Skin of body (tissue), 2 donors: ENCODE results near the gene ST7. TPM values are rescaled to one million over a fixed set of nuclear protein-coding genes. Genes with fewer than 3 reads are reported as not detected.
"Not testable (repeated sequence)": the region's sequence is repeated elsewhere in the genome, so short reads cannot be mapped to it uniquely, and the experiment has no call there.

Experiments used
- DNase-seq: peaks from one replicate; lab custom pipeline; 2025; lab: John Stamatoyannopoulos, UW
- total RNA-seq: library from RNA; depleted of rRNA; stranded (reverse); fragments of >200 nt; gene quantifications from one replicate; pipeline ENCODE4 v1.2.3, GENCODE V29; 2014

ST7 gene
- total RNA-seq, 1 donor from 2014 or later, result 19.6 TPM

DNA sequence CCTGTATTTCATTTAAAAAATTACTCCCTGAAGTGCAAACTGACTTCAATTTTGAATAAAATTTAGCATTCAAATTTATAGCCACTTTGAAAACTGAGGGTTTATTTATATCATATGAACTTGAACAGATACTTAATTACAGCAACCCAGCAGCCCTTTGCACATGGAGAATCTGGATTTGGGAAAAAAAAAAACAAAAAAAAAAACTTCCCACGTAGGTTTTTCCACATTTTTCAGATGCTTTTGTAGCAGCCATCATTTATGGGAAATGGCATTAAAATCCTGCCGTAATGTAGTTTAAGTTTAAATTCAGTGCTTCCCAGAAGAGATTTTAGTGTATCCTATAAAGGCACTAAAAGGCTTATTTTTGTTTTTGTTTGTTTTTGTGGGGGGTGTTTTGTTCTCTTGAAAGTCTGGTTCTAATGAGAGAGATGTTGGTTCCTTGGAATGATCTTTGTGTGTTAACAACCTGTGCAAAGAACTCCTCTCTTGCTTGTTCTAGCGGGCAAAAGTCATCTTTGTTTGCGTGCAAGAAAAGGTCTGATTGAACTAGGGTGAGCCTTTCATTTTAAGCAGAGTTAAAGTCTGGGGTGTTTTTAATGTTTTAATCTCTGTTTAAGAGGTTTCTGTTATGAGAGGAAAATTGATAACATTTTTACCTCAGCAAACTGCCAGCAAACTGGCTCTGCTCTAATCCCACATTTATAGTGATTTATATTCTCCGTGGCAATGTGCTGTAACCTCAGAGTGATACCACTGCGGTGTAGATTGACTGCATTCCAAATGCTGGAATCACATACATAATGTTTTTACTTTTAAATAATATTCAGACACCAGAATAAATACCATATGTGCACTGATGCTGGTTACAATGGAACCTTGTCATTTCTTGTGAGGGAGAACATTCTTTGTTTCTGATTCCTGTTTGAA lies 264.1 kb downstream of the ST7 start:
- peak; percentile 38 for DNase-seq

DNA sequence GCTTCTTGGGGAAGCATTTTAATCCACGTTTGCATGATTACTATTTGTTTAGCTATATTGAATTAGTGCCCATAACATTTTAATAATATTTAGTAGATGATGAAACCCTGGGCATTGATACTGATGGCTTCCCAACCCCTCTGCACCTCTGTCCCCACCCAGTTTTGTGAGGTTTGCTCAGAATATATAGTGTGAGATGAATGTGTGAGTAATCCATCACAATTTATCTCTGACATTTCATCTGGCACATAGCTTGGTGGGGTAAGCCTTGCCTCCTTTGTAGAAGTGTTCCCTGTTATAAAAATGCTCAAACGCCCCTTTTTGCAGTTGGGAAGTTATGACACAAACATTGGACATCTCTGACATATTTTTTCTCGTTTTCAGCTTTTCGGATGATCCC lies 265.4 kb downstream of the ST7 start:
- DNase-seq, result peak; percentile 2

DNA sequence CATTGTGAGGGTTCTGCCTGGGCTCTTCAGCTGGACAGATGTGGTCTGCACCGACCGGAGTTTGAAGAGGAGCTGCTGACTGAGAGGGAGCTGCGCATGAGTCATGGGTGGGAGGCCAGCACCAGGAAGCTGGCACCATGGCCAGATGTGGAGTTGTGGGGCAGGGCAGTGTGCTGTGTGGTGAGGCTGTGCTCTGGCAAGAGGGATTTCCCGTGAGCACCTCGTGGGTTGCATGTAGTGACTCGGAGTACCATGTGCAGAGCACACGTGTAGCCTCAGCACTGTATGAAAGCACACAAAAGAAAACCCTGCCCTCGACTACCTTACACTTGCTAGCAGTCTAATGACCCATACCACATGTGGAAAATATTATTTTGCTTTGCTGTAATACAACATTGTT lies 266.2 kb downstream of the ST7 start:
- no peak for DNase-seq

DNA sequence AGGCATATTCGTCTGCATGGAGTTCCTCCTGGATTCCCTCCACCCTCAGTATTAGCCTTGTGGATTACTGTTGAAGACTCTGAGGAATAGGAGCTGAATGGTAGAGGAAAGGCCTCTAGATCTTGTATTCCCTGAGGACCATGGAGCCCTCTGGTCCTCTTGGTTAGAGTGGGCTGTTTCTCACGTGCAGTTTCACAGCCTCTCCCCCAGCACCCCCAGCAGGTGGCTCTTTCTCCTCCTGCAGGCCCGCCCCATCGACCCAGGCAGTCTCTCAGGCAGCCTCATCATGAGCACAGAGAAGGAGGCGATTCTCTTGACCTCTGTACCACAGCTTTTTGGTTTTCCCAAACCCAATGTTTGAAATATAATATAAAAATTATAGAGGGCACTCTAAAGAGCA lies 267.5 kb downstream of the ST7 start:
- DNase-seq, result no peak

DNA sequence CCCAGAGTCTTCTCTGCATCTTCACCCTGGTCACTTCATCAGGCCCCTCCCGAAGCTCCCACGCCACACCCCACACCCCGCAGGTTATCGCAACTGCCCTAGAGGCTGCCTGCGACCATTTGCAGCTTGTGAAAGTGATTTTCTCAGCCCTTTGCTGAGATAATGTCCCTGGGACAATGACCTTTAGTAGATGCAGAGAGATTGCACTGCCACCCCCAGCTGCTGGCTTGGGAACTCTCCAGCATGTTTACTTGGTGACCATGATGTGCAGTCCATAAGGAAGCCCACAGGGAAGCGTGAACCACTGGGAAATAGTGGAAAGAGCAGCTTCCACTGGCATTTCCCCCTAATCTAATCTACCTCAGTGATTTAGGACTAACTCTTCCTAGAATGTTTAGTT lies 272.2 kb downstream of the ST7 start:
- no peak for DNase-seq

DNA sequence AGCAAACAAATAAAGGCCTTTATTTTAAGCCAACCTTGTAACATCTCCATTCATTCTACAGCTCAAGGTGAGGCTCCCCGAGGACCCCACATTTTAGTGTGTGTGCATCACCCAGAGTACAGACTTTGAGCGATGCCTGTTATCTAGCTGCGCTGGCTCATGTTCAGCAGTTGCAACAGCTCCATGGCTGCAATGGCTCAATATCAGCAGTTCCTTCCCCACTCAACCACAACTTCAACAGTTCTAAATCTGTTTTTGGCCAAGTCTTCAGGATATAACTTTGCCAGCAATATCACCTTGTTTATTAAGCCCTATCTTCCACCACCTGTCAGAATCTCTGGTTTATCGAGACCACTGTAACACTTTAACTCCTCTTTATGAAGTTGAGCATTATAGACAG lies 273.8 kb downstream of the ST7 start:
- DNase-seq, result no peak

DNA sequence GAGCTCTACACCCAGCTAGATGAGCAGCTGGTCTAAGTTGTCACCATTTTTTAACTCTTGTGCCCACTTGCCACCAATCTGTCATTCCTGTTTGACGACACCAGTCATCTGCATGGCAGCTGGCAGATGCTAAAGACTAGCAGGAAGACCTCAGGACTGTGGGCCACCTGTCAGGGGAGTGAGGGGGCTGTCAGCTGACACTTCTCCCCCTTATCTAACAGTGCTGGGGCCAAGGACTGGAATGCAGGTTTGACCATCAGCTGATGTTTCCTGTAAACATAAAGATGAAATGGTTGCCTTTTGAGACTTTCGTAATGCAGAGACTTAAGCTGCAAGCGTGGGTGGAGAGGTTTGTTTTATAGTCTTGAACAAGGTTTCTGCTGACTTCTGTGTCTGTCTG lies 276.0 kb downstream of the ST7 start:
- DNase-seq, result no peak

DNA sequence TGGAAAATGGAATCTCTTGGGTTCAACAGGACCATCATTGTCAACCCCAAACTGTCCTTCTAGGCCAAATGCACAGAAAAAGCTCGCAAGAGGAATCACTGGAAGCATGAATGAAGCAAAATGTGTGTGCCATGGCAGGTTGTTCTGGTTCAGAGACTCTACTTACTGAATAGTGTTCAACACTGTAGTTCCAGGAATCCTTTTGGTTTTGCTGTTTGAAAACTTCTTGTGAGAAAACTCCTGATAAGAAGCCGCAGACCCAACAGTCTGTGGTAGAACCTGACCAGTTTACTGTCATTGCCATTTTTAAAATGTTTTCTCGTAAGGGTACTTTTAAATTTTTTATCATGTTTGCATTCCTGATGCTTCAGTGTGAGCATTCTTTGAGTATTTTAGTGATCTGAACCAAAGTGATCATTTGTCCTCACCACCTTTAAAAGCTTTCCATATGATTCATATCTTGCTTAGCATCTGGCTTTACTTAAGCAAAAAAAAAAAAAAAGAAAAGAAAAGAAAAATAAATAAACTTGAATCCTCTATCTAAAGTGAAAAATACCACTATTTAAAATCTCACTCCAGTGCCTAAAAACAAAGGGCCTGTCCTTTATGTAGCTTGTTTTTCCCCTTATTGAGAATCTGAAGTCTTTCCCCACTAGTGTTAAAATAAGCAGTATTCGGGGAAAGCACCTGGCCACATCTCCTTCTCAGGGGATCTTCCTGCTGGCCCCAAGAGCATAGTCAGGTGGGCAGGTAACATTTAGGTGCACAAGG lies 277.2 kb downstream of the ST7 start:
- no peak for DNase-seq

DNA sequence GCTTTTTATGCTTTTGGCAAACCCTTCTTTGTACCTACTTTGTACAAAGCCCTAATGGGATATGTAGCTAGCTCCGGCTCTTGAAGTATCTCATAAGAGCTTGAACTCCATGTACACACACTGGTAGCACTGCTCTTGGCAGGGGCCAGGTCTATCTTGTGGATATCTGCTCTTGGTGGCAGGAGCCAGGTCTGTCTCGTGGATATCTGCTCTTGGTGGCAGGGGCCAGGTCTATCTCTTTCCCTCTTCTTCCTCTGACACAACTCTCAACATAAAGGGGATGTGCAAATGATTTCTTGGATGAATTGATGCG lies 277.7 kb downstream of the ST7 start:
- no peak for DNase-seq

DNA sequence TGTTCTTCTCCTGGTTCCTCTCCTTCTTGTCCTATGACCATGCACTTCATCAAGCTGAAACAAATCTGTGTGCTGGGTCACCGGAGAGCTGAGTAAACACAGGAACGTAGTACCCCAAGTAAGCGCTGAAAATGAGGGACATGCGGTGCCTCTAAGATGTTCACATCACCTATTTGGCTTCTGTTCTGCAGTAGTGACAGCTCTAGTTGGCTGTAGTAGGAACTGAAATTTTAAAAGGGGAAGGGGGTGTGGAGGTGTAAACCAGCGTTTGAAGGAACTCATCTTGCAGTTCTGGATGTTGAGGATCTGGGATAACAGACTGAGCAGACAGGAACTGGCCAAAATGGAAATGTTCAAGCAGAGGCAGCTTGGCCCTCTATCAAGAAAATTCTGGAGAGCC lies 284.3 kb downstream of the ST7 start:
- DNase-seq, result no peak

DNA sequence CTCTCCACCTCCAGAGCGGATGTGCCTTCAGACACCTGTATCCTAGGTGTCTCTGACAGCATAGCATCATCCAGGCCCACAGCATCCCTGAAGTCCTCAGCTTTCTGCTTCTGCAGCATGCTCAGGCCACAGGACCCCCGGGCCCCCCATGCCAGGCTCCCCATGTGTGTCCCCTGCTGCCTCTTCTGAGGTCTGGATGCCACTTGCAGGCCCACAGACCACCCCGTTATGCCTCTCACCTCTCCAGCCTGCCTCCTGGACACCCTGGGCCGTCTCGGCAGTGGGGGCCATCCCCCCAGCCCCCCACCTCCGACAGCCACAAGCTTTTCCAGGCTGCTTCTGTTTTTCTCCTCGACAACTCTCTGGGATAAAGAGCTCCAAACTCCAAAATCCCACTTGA lies 285.2 kb downstream of the ST7 start:
- DNase-seq, result no peak

DNA sequence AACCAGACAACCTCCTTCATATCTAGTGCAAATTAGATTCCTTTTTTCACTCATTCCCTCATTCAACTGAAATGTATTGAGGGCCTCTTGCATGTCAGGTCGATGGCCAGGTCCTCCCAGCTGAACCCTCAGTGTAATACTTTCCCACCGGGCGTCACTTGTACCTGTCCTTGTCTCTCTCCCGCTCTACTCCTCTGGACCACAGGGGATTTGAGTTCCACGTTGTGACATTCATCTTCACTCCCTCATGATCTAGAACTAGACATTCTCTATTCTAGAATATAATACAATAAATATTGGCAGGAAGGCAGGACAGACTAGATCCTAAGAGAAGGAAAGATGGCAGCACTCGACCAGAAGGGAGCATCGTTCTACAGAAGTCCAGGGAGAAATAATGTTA lies 285.6 kb downstream of the ST7 start:
- DNase-seq, result no peak

DNA sequence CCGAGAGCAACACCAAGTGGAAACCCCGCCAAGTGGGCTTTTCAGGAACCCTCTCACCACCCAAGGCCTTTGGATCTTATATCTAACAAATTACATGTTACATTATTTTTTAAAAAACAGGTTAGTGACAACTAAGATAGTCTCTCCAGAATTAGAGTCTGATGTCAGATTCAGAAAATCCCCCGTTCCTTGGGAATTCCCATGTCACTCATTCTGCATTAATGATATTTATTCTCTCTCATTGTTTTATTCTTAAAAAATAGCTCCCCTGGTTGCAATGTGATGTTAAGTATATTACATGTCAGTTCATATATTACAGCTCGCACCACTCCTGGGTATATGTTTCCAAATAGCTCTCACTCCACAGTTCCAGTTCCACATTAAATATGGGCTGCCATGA lies 287.8 kb downstream of the ST7 start:
- no peak for DNase-seq

DNA sequence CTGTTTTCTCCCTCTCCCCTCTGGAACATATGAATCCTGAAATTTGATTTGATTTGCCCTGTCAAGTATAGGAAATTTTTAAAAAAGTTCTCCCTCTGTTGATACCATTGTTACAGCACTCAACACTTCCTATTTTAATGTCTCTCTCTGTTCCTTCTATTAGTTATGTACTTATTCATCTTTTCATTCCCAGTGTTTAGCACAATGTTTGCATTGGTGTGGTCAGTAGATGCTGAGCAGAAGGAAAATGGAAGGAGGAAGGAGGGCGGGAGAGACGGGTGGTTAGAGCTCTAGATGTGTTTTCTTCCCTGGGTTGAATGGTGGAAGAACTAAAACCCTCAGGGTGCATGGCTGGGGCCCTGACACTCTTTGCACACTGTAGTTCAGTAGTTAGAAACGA lies 290.1 kb downstream of the ST7 start:
- DNase-seq, result no peak

DNA sequence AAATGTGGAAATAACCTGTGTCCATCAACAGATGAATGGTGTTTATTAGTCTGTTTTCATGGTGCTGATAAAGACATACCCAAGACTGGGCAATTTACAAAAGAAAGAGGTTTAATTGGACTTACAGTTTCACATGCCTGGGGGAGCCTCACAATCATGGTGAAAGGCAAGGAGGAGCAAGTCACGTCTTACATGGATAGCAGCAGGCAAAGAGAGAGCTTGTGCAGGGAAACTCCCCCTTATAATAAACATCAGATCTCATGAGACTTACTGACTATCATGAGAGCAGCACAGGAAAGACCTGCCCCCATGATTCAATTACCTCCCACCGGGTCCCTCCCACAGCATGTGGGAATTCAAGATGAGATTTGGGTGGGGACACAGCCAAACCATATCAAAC lies 292.4 kb downstream of the ST7 start:
- not testable (repeated sequence) for DNase-seq

DNA sequence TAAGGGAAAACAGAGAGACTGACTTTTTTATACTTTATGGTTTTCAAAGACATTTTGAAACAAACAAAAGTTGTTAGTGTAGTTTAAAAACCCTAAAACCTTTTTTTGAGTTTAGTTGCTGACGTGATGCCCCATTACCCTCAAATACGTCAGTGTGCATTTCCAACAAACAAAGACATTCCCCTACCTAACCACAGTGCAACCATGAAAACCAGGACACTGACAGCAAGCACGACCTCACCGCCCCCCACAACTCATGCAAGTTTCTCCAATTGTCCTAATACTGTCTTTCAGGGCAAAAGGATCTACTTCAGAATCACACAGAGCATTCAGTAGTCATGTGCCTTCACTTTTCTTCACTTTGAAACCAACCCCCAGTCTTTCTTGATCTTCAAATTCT lies 294.5 kb downstream of the ST7 start:
- DNase-seq, result no peak

DNA sequence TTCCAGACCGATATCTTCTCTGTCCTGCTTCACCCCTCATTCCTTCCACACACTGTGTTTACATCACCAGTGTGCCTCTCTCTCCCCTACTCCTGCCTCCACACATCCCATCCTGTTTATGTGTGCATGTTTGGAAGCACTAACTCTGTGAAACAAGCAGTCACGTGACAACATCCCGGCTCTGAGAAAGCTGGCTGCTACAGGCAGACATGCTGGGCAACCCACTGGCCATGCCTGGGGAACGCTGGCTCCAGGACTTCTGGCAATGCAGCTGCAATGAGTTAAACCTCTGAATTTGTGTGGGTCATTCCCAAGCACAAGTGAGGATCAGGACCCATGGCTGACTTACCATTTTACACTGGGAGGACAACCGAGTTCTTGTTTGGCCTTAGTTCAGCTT lies 295.5 kb downstream of the ST7 start:
- no peak for DNase-seq

DNA sequence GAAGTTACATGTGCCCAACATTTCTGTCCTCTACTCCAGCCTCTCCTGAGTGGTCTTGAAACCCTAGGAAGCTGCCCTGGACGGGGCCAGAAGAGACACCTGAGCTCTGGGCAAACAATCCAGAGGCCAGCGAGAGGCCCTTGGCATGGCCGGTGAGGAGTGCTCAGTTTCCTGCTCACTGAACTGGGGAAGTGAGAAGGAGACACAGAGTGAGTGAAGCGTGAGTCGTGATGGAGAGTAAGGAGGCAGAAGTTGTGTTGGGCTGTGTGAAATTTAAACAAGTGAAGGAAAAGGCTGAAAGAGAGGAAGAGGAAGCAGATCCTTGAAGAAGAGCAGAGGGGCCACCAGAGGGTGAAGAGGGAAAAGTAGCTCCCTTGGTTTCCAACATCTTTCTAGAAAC lies 296.4 kb downstream of the ST7 start:
- no peak for DNase-seq

DNA sequence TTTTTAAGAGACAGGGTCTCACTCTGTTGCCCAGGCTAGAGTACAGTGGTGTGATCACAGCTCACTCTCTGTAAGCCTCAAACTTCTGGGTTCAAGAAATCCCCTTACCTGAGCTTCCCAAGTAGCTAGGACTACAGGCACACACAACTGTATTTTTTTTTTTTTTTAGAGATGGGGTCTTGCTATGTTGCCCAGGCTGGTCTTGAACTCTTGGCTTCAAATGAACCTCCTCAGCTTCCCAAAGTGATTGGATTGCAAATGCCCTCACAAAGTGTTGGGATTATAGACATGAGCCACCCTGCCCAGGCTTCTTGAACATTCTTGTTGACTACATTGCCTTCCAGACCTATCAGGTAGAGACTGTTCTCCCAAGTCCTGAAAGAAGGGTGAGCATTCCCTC lies 296.9 kb downstream of the ST7 start:
- no peak for DNase-seq

DNA sequence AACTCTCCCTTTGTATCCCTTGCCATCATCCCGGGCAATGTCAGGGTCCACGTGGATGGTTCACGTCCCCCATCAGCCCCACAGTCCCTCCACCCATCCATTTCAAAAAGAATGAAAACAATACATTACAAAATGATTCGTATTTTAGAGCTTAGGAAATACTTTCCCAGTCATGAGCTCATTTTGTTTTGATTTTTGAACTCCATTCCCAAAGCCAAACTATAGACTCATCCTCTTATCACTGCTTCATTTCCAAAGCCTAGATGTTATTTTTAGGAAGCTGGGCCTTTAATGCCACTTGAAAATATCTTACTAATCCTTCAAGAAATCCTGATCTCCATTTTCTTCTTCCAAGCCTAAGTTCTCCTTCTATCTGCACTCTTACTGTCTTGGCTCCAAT lies 297.5 kb downstream of the ST7 start:
- DNase-seq, result peak; percentile 8

DNA sequence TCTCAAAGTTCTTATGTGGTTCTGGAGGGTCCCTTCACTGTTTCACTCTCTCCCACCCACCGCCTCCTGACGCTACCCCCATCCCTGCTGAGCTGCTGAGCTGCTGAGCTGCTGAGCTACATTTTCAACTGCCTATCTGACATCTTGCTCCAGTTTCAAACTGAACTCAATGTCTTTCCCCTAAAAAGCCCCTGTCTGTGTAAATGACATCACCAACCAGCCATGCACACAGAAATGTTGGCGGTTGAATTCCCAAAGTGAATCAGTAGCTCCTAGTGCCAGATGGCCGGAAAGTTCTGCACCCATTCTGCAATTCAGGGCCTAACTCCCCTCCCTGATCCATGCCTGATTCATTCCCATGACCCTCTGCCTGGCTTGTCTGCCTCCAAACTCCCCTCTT lies 298.4 kb downstream of the ST7 start:
- peak; percentile 23 for DNase-seq

DNA sequence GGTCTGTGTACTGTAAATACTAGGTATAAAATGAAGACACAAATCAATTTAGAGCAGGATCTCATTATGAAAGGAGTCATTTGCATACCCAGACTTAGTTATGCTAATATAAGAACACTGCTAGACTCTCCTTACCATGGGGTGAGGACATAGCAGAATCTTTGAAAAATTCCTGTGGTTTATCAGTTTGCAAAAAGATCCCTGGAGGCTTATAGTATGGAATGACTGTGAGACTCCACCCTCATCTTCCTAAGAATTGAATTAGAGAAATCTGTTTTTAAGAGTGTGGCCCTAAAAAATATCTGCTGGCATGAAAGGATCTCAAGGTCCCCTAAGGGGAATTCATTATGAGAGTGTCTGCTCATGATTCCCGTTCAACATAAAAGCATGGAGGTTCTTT lies 306.3 kb downstream of the ST7 start:
- DNase-seq, result peak; percentile 43

DNA sequence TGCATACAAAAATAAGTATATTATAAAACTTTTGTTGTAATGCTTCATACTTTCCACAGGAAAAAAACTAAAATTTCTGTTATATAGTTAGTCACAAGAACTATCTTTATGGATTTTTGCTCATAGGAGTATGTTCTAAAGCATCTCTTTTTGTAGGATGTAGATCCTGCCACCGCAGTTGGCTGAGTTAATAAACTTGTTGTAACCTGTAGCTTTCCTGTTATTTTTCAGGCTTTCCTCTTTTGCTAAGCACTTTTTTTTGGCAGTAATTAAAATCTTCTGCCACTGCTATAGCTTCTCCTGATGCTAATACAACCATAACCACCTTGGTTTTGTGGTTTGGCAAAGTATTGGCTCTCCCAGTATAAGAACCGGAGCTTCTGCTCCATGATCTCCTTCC lies 309.2 kb downstream of the ST7 start:
- DNase-seq, result no peak
